22Rv1 (cell line): ENCODE measurements around the gene TMEM255B.

Experiments used
- ZFX ChIP-seq: fragments of 450-650 bp; IDR thresholded peaks from 2 replicates; pipeline ENCODE4 v1.6.1; 2017; ENCODE audit warnings: antibody characterized with exemption, borderline replicate concordance
- TF ChIP-seq, protein P1 (sequence below): fragments of 450-650 bp; IDR thresholded peaks from 2 replicates; pipeline ENCODE4 v1.5.1; 2017; ENCODE audit warnings: mild to moderate bottlenecking

DNA sequence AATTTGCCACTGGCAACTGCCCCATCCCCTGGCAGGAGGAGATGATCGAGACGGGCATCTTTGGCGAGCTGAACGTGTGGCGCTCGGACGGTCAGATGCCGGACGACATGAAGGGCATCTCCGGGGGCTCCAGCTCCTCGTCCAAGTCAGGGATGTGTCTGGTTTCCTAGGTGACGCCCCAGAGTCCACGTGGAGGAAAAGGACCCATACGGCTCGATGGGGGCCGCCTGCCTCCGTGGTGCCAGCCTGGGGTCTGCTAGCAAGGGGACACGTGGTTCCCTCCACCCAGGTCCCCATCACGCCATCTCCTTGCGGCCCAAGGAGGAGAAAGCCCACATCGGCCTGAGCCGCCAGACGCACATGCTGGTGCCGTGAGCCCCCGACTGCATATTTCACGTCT is 23.8 kb upstream of the TMEM255B start:
- TF ChIP-seq, protein P1, sequence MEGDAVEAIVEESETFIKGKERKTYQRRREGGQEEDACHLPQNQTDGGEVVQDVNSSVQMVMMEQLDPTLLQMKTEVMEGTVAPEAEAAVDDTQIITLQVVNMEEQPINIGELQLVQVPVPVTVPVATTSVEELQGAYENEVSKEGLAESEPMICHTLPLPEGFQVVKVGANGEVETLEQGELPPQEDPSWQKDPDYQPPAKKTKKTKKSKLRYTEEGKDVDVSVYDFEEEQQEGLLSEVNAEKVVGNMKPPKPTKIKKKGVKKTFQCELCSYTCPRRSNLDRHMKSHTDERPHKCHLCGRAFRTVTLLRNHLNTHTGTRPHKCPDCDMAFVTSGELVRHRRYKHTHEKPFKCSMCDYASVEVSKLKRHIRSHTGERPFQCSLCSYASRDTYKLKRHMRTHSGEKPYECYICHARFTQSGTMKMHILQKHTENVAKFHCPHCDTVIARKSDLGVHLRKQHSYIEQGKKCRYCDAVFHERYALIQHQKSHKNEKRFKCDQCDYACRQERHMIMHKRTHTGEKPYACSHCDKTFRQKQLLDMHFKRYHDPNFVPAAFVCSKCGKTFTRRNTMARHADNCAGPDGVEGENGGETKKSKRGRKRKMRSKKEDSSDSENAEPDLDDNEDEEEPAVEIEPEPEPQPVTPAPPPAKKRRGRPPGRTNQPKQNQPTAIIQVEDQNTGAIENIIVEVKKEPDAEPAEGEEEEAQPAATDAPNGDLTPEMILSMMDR = no peak
- TF ChIP-seq ZFX = no peak
